CD4-positive, alpha-beta T cell treated with Interleukin-6 for 4 hours (primary cell): ENCODE results near the gene PTPRN2.

Experiments
- DNase-seq: peaks from one replicate; pipeline ENCODE4 v3.0.0-alpha.2; 2020; ENCODE audit warnings: mixed read lengths

PTPRN2 gene

GRCh38 chr7:157884461-157885062, 703.1 kb downstream of the PTPRN2 start:
- DNase-seq = no peak

GRCh38 chr7:157881048-157881771, 706.4 kb downstream of the PTPRN2 start:
- DNase-seq = peak; percentile 14

- no peak for DNase-seq
These were observed 708.2 kb downstream of the PTPRN2 start for GRCh38 chr7:157879391-157879790.

GRCh38 chr7:157877298-157878090, 710.1 kb downstream of the PTPRN2 start:
- no peak for DNase-seq

- DNase-seq = no peak
These were observed 710.9 kb downstream of the PTPRN2 start for GRCh38 chr7:157876469-157877285.

GRCh38 chr7:157875230-157876179, 712.1 kb downstream of the PTPRN2 start:
- DNase-seq = peak; percentile 71

GRCh38 chr7:157874870-157875229, 712.8 kb downstream of the PTPRN2 start:
- peak; percentile 38 for DNase-seq

- DNase-seq = no peak
These were observed 713.3 kb downstream of the PTPRN2 start for GRCh38 chr7:157874208-157874816.

- no peak for DNase-seq
These were observed 714.0 kb downstream of the PTPRN2 start for GRCh38 chr7:157873664-157874063.

GRCh38 chr7:157873181-157873580, 714.4 kb downstream of the PTPRN2 start:
- DNase-seq = no peak

GRCh38 chr7:157872447-157872846, 715.2 kb downstream of the PTPRN2 start:
- no peak for DNase-seq

- peak; percentile 39 for DNase-seq
These were observed 715.9 kb downstream of the PTPRN2 start for GRCh38 chr7:157871681-157872080.

GRCh38 chr7:157870644-157871290, 716.9 kb downstream of the PTPRN2 start:
- DNase-seq = no peak

- no peak for DNase-seq
These were observed 717.8 kb downstream of the PTPRN2 start for GRCh38 chr7:157869793-157870192.

GRCh38 chr7:157867685-157868305, 719.8 kb downstream of the PTPRN2 start:
- DNase-seq = no peak

- no peak for DNase-seq
These were observed 721.2 kb downstream of the PTPRN2 start for GRCh38 chr7:157866336-157866924.

- DNase-seq = no peak
These were observed 722.1 kb downstream of the PTPRN2 start for GRCh38 chr7:157865351-157866165.

GRCh38 chr7:157864911-157865310, 722.7 kb downstream of the PTPRN2 start:
- no peak for DNase-seq
